AG09309 (cell line): Measurements from ENCODE around the gene RGCC.

ENCODE experiments used
- DNase-seq: peaks from one replicate; pipeline ENCODE4 v3.0.0-alpha.2; 2010; ENCODE audit warnings: low read depth
- H3K4me3 ChIP-seq: 2 replicates; pipeline ENCODE4 v1.5.1; 2011; ENCODE audit warnings: mild to moderate bottlenecking, low read depth, low read length, moderate library complexity; ENCODE audit not compliant: control insufficient read depth
- CTCF ChIP-seq: IDR thresholded peaks from 2 replicates; pipeline ENCODE4 v1.5.1; 2011; ENCODE audit warnings: mild to moderate bottlenecking, low read depth, low read length, inconsistent platforms; ENCODE audit not compliant: insufficient read depth, control insufficient read depth; ENCODE audit errors: missing control alignments

Gene RGCC

GRCh38 chr13:41487222-41487621, 29.9 kb downstream of the RGCC start:
- TF ChIP-seq CTCF = no peak
- DNase-seq = no peak
- H3K4me3 ChIP-seq = no peak overlapping the region

DNA sequence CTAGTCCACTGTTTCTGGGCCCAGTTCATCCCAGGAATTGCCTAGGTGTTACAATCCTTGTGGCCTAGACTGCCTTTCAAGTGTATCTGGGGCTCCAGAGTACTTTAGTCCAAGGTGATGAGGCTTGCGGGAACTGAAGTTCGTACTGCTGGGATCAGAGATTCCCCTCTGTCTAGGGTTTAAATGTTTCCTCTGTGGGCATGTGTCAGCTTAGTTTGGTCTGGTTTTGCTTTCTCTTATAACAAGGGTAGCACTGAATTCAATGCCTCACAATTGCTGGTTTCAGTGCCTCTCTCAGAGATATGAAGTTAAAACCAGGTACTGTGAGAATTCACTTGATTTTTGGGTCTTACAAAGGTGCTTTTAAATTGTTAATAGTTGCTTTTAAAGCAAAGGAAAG, 30.8 kb downstream of the RGCC start:
- no peak for TF ChIP-seq CTCF
- no peak overlapping the region for H3K4me3 ChIP-seq

GRCh38 chr13:41490371-41491015, 33.1 kb downstream of the RGCC start:
- TF ChIP-seq CTCF = no peak
- no peak for DNase-seq
- no peak overlapping the region for H3K4me3 ChIP-seq

More for the DNA sequence above, 30.8 kb downstream of the RGCC start:
- DNase-seq = no peak

DNA sequence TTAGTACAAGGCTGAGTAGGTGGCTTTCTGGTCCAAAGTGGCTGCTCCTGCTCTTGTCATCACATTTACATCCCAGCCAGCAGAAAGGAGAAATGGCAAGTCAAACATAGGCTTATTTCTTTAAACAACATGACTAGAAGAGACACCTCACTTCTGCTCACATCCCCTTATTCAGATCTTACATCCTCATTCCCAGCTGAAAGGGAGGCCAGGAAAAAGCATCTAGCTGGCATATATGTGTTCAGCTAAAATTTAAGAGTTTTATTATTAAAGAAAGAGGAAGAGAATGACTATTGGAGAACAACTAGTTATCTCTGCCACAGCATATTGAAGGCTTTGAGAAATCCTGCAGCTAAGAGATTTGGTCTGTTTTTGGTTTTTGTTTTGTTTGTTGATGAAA, 34.1 kb downstream of the RGCC start:
- TF ChIP-seq CTCF = no peak

GRCh38 chr13:41492432-41493260, 35.3 kb downstream of the RGCC start:
- H3K4me3 ChIP-seq = no peak overlapping the region

More for the DNA sequence above, 34.1 kb downstream of the RGCC start:
- no peak for DNase-seq
- no peak overlapping the region for H3K4me3 ChIP-seq

GRCh38 chr13:41494202-41494601, 36.9 kb downstream of the RGCC start:
- no peak overlapping the region for H3K4me3 ChIP-seq
- DNase-seq = no peak
- TF ChIP-seq CTCF = no peak

More at GRCh38 chr13:41492432-41493260, 35.3 kb downstream of the RGCC start:
- no peak for DNase-seq
- no peak for TF ChIP-seq CTCF
